Activated B cell treated with CpG ODN at 0.5 μM for 24 hours (primary cell): ENCODE measurements around the gene NFIA. TPM values are rescaled to one million over a fixed set of nuclear protein-coding genes. Genes with fewer than 3 reads are reported as not detected.

Source experiments
- ATAC-seq: fragments of 200-7000 bp; cut with Tn5 transposase; one replicate; pipeline ENCODE4 v1.10.0; 2021; ENCODE audit warnings: low read depth, mild to moderate bottlenecking, moderate library complexity
- CTCF ChIA-PET: fragments of 350-600 bp; sonication (Branson Sonifier 250); formaldehyde crosslinking; loops from one replicate; lab custom pipeline; 2021; ENCODE audit warnings: antibody characterized with exemption; lab: Charles Lee
- POLR2A ChIA-PET: fragments of 350-600 bp; sonication (Branson Sonifier 250); formaldehyde crosslinking; loops from one replicate; lab custom pipeline; 2021; ENCODE audit warnings: antibody characterized with exemption; lab: Charles Lee
- DNase-seq: peaks from one replicate; pipeline ENCODE4 v3.0.0; 2022
- H3K27ac Mint-ChIP-seq: one replicate; pipeline ENCODE4 v1.8.0; 2020; ENCODE audit warnings: mixed read lengths
- H3K27me3 Mint-ChIP-seq: one replicate; pipeline ENCODE4 v1.8.0; 2021; ENCODE audit warnings: mixed read lengths
- H3K36me3 Mint-ChIP-seq: one replicate; pipeline ENCODE4 v1.8.0; 2021; ENCODE audit warnings: low read depth, mixed read lengths
- H3K4me1 Mint-ChIP-seq: one replicate; pipeline ENCODE4 v1.8.0; 2021; ENCODE audit warnings: mixed read lengths
- H3K4me3 Mint-ChIP-seq: one replicate; pipeline ENCODE4 v1.8.0; 2020; ENCODE audit warnings: mild to moderate bottlenecking, mixed read lengths
- H3K9me3 Mint-ChIP-seq: one replicate; pipeline ENCODE4 v1.8.0; 2020; ENCODE audit warnings: mixed read lengths
- intact Hi-C: fragments of 100-400 bp; cut with micrococcal nuclease; formaldehyde crosslinking; loops from one replicate; pipeline ENCODE4 v1.15.1; 2024
- total RNA-seq: library from RNA; stranded (reverse); gene quantifications from 2 replicates; pipeline ENCODE4 v1.2.3, GENCODE V29; 2022
- TF ChIP-seq, protein P1 (sequence below): fragments of 200-600 bp; IDR thresholded peaks from one replicate; pipeline ENCODE4 v1.8.0; 2022; ENCODE audit warnings: antibody characterized with exemption, mild to moderate bottlenecking

Gene NFIA
- total RNA-seq, 1 donor from 2014 or later, result 0.13 TPM

DNA sequence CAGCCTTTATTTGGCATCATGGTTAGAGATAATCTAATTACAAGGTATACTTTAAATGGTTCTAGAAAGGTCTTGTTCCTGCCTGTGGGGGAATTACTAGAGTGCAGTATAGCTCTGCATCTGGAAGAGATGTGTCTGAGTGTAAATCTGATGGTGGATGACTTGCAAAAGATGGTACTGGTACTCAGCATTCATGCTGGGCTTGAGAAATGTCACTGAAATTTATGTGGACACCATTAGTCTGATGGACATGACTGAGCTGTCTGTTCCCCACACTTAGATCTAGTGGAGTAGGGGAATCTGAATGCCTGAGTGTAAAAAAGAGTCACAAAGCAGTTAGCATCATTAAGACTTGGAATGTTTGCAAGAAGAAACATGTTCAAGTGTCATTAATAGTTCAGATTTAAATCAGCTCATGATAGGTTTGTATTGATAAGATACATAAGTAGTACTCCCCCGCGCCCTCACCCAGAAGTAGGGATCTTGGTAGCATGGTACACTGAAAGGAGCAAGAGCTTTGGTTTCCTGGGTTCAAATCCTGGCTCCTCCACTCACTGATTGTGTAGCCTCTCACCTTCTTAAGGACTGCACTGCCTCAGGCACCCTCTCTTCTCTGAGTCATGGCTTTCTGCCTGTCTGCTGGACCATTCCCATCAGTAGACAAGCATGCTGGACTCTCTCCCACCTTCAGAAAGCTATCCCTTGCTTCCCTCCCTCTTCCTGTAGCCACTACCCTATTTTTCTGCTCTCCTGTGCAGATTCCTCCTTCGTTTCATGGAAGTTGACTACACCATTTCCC is 292.9 kb downstream of the NFIA start:
- Mint-ChIP-seq H3K27ac (no peak overlapping the region), H3K27me3 (no peaks in the 10 kb centered on the region)
- TF ChIP-seq, protein P1, sequence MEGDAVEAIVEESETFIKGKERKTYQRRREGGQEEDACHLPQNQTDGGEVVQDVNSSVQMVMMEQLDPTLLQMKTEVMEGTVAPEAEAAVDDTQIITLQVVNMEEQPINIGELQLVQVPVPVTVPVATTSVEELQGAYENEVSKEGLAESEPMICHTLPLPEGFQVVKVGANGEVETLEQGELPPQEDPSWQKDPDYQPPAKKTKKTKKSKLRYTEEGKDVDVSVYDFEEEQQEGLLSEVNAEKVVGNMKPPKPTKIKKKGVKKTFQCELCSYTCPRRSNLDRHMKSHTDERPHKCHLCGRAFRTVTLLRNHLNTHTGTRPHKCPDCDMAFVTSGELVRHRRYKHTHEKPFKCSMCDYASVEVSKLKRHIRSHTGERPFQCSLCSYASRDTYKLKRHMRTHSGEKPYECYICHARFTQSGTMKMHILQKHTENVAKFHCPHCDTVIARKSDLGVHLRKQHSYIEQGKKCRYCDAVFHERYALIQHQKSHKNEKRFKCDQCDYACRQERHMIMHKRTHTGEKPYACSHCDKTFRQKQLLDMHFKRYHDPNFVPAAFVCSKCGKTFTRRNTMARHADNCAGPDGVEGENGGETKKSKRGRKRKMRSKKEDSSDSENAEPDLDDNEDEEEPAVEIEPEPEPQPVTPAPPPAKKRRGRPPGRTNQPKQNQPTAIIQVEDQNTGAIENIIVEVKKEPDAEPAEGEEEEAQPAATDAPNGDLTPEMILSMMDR, result no peak

DNA sequence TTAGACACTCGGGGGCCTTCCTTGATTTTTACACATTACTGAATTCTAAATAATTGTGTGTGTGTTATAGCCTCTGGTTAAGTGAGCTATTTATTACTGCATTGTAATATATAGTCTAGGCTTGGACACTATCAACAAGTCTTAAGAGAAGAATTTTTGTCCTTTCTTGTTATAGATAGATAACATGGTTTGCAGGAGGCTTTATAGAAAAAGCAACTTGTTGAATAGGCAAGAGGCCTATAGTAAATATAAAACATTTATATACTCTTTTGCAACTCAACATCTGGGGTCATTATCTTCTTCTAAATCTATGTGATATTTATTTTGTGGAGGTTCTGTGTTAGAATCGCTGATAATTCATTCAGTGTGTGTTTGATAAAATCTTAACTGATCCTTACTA is 293.8 kb downstream of the NFIA start:
- H3K27ac Mint-ChIP-seq, result no peak overlapping the region
- ATAC-seq (no peak), DNase-seq (no peak)
- intact Hi-C loops, result no loop called here
- no peak overlapping the region for H3K4me3 Mint-ChIP-seq
- H3K36me3 Mint-ChIP-seq, result no peaks in the 10 kb centered on the region
- H3K4me1 Mint-ChIP-seq, result no peaks in the 10 kb centered on the region
- TF ChIP-seq, protein P1, result no peak
- CTCF ChIA-PET, result no interaction called here
- H3K9me3 Mint-ChIP-seq, result no peaks in the 10 kb centered on the region
- no peaks in the 10 kb centered on the region for H3K27me3 Mint-ChIP-seq
- POLR2A ChIA-PET, result no interaction called here

More for the DNA sequence above, 292.9 kb downstream of the NFIA start:
- DNase-seq (no peak), ATAC-seq (no peak)
- POLR2A ChIA-PET, result no interaction called here
- intact Hi-C loops, result no loop called here
- no peaks in the 10 kb centered on the region for H3K36me3 Mint-ChIP-seq
- no peaks in the 10 kb centered on the region for H3K9me3 Mint-ChIP-seq
- CTCF ChIA-PET, result no interaction called here
- H3K4me1 Mint-ChIP-seq, result no peaks in the 10 kb centered on the region
- H3K4me3 Mint-ChIP-seq, result no peak overlapping the region

DNA sequence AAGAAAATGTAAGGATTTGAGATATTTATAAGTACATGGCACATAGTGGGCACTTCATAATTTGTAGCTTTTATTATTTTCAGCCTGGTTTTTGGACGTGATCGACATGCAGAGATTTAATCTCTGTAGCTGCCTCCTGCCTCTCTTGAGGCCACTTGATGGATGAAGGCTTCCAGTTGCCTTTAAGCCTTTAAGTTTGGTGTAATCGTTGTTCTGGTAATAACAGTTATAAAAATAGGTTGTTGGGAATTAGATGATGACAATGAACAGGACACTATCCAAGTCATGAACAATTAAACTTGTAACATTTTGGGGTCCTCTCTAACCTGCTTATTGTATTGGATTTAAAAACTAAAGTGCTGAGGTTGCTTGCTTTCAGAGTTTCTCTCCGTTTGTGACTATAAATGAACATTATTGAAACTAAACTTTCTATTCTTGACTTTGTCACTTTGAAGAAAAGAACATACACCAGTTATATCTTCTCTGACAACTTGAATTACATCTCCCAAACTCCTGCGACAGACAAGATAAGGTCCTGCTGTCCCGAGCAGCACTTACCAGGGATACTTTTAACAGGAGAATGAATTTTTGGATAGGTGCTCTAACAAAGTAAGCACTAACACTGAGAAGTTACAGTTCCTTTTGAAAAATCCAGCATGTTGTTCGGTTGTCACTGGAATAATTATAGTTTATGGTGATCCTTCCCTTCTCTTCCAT is 295.0 kb downstream of the NFIA start:
- no peaks in the 10 kb centered on the region for H3K9me3 Mint-ChIP-seq
- no peaks in the 10 kb centered on the region for H3K27me3 Mint-ChIP-seq
- no peak overlapping the region for H3K27ac Mint-ChIP-seq
- no peaks in the 10 kb centered on the region for H3K36me3 Mint-ChIP-seq
- DNase-seq, result no peak
- no peak overlapping the region for H3K4me3 Mint-ChIP-seq
- no peak for ATAC-seq
- TF ChIP-seq, protein P1, result no peak
- ChIA-PET POLR2A (no interaction called here), CTCF (no interaction called here)
- intact Hi-C loops, result no loop called here
- no peaks in the 10 kb centered on the region for H3K4me1 Mint-ChIP-seq

DNA sequence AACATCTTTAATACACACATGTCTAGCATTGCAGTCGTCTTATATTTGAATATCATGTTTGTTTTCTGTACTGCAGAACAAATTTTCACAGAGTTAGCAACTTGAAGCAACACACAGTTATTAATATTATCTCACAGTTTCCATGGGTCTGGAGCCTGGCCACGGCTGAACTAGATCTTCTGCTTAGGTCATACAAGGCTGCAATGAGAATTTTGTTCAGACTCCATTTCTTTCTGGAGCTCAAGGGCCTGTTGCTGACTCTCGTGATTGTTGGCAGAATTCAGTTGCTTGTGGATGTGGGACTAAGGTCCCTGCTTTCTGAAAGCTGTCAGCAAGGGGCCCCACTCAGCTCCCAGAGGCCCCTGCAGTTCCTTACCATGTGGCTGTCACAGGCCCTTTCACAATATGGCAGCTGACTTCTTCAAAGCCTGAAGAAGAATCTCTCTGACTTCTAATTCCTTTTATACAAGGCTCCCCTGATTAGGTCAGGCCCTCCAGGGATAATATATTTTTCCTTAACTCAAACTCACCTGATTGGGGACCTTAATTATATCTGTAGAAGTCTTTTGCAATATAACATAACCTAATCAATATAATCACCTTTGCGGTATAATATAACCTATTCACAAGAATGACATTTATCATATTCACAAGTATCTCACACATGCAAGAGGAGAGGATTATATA is 296.3 kb downstream of the NFIA start:
- DNase-seq (no peak), ATAC-seq (no peak)
- intact Hi-C loops, result no loop called here
- no peaks in the 10 kb centered on the region for H3K27me3 Mint-ChIP-seq
- POLR2A ChIA-PET, result no interaction called here
- H3K4me1 Mint-ChIP-seq, result no peaks in the 10 kb centered on the region
- TF ChIP-seq, protein P1, result no peak
- no peaks in the 10 kb centered on the region for H3K9me3 Mint-ChIP-seq
- no peaks in the 10 kb centered on the region for H3K36me3 Mint-ChIP-seq
- H3K4me3 Mint-ChIP-seq, result no peak overlapping the region
- CTCF ChIA-PET, result no interaction called here
- no peak overlapping the region for H3K27ac Mint-ChIP-seq

DNA sequence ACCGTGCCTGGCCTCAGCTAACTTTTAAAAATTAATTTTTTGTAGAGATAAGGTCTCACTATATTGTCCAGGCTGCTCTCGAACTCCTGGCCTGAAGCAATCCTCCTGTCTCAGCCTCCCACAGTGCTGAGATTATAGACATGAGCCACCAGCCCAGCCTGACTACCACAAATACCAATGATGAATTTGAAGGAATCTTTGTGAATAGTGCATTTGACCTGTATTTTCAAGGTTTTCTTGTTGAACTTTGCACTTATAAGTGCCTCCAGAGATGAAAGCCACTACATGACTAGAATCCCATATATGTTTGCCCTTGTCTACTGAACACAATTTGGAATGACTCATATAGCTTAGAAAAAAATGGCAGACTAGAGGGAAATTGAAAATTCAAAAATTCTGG is 297.3 kb downstream of the NFIA start:
- H3K9me3 Mint-ChIP-seq, result no peaks in the 10 kb centered on the region
- CTCF ChIA-PET, result no interaction called here

More for the DNA sequence above, 297.3 kb downstream of the NFIA start:
- Mint-ChIP-seq H3K27me3 (no peaks in the 10 kb centered on the region), H3K36me3 (no peaks in the 10 kb centered on the region), H3K4me1 (no peaks in the 10 kb centered on the region), H3K27ac (no peak overlapping the region), H3K4me3 (no peak overlapping the region)
- TF ChIP-seq, protein P1, result no peak
- ATAC-seq (no peak), DNase-seq (no peak)
- POLR2A ChIA-PET, result no interaction called here
- intact Hi-C loops, result no loop called here
